NOMO-1 treated with dmso at 0.1 percent for 144 hours (cell line): ENCODE data around the gene WASL.
"Not testable (repeated sequence)": the region's sequence is repeated elsewhere in the genome, so short reads cannot be mapped to it uniquely, and the experiment has no call there.

Source experiments
- DNase-seq: peaks from one replicate; lab custom pipeline; 2025; ENCODE audit not compliant: unreplicated experiment; lab: John Stamatoyannopoulos, UW

WASL gene

GRCh38 chr7:123769371-123769770, 20.6 kb upstream of the WASL start:
- DNase-seq = no peak

- DNase-seq = no peak
Observed at GRCh38 chr7:123768493-123768892, 19.7 kb upstream of the WASL start.

GRCh38 chr7:123763191-123763661, 14.4 kb upstream of the WASL start:
- DNase-seq = no peak

GRCh38 chr7:123761729-123762128, 12.9 kb upstream of the WASL start:
- no peak for DNase-seq

- DNase-seq = no peak
Observed at GRCh38 chr7:123757095-123757494, 8.3 kb upstream of the WASL start.

- DNase-seq = no peak
Observed at GRCh38 chr7:123755338-123755737, 6.5 kb upstream of the WASL start.

- no peak for DNase-seq
Observed at GRCh38 chr7:123754271-123754871, 5.6 kb upstream of the WASL start.

- DNase-seq = no peak
Observed at GRCh38 chr7:123752534-123752933, 3.7 kb upstream of the WASL start.

- DNase-seq = no peak
Observed at GRCh38 chr7:123751821-123752220, 3.0 kb upstream of the WASL start.

- no peak for DNase-seq
Observed at GRCh38 chr7:123750389-123751230, 1.8 kb upstream of the WASL start.

- no peak for DNase-seq
Observed at GRCh38 chr7:123749537-123749857, 694 bp upstream of the WASL start.

GRCh38 chr7:123748171-123748733, 551 bp downstream of the WASL start:
- no peak for DNase-seq

- DNase-seq = no peak
Observed at GRCh38 chr7:123747620-123748141, 1.1 kb downstream of the WASL start.

- DNase-seq = no peak
Observed at GRCh38 chr7:123746931-123747488, 1.8 kb downstream of the WASL start.

- DNase-seq = no peak
Observed at GRCh38 chr7:123746055-123746454, 2.7 kb downstream of the WASL start.

GRCh38 chr7:123745437-123745836, 3.4 kb downstream of the WASL start:
- DNase-seq = no peak

GRCh38 chr7:123744416-123744815, 4.4 kb downstream of the WASL start:
- DNase-seq = no peak

GRCh38 chr7:123741940-123742339, 6.9 kb downstream of the WASL start:
- DNase-seq = no peak

GRCh38 chr7:123738808-123739207, 10.0 kb downstream of the WASL start:
- DNase-seq = no peak

- DNase-seq = no peak
Observed at GRCh38 chr7:123738356-123738755, 10.4 kb downstream of the WASL start.

- not testable (repeated sequence) for DNase-seq
Observed at GRCh38 chr7:123737168-123737674, 11.6 kb downstream of the WASL start.

- DNase-seq = no peak
Observed at GRCh38 chr7:123735539-123735938, 13.3 kb downstream of the WASL start.
